GM18861 (cell line): ENCODE results near the gene AKAP10.
"Not testable (repeated sequence)": the region's sequence is repeated elsewhere in the genome, so short reads cannot be mapped to it uniquely, and the experiment has no call there.

ENCODE experiments used
- ATAC-seq: cut with Tn5 transposase; IDR thresholded peaks from one replicate; pipeline ENCODE4 v1.9.1; 2021; ENCODE audit not compliant: unreplicated experiment

AKAP10 gene

GRCh38 chr17:19935169-19935568 lies 42.5 kb downstream of the AKAP10 start:
- ATAC-seq = no peak

- no peak for ATAC-seq
Measured at GRCh38 chr17:19933628-19934027, 44.0 kb downstream of the AKAP10 start.

DNA sequence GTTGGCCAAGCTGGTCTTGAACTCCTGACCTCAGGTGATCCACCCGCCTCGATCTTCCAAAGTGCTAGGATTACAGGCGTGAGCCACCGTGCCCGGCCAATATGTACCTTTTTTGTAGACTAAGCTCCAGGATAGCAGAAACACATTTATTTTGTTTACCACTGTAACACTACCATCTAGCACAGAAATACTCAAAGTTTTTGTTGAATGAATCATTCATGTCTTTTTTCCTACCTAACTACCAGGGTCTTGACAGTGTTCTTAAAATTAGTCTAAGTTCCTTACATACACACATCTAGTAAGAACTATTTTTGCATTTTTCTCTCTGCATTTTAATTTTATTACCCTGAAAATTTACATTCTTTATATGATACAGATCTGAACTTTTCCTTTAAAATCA lies 44.4 kb downstream of the AKAP10 start:
- no peak for ATAC-seq

DNA sequence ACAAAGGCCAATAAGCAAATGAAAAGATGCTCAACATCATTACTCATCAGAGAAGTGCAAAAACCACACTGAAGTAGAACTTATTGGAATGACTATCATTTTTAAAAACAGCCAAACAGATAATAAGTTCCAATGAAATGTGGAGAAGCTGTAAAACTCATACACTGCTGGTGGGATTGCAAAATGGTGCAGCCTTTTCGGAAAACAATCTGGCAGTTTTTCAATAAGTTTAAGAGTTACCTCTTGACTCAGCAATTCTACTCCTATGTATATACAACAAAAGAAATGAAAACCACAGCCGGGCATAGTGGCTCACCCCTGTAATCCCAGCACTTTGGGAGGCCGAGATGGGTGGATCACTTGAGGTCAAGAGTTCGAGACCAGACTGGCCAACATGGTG lies 49.3 kb downstream of the AKAP10 start:
- no peak for ATAC-seq

- no peak for ATAC-seq
Measured at GRCh38 chr17:19915245-19915978, 62.2 kb downstream of the AKAP10 start.

GRCh38 chr17:19911033-19911432 lies 66.6 kb downstream of the AKAP10 start:
- no peak for ATAC-seq

GRCh38 chr17:19909139-19909538 lies 68.5 kb downstream of the AKAP10 start:
- no peak for ATAC-seq

DNA sequence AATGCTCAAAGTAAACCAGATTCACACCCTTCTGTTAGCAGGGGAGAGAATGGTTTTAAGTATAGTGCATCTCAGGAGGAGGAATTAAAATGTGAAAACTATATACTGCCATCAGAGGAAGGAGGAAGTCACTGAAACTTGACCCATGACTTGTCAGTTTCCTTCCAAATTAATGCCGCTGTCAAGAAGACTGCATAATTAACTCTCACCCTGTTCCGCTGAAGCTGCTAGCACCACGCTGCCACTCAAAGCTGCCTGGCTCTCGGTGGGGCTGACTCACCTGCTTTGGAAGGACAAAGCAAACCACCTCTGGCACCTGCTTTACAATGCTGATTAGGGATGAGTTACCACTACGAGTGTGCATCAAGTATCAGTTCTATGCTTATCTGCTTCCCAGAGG lies 72.1 kb downstream of the AKAP10 start:
- no peak for ATAC-seq

GRCh38 chr17:19904924-19905323 lies 72.7 kb downstream of the AKAP10 start:
- no peak for ATAC-seq

DNA sequence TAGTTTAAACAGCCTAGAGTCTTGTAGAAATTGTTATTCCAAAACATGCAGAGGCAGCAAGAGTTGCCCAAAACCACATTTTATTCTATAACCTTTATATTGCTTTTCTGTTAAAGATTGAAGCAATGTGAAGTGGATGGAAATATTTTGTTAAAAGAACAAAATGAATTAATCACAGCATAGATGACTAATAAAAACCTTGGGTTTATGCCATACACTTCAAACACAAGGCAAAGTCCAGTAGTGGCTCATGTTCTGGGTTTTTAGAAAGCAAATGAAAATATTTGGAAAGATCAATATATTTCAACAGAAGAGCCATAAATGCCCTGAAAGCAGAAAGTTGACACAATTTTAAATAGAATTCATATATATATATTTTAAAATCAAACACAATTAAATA lies 73.2 kb downstream of the AKAP10 start:
- no peak for ATAC-seq

DNA sequence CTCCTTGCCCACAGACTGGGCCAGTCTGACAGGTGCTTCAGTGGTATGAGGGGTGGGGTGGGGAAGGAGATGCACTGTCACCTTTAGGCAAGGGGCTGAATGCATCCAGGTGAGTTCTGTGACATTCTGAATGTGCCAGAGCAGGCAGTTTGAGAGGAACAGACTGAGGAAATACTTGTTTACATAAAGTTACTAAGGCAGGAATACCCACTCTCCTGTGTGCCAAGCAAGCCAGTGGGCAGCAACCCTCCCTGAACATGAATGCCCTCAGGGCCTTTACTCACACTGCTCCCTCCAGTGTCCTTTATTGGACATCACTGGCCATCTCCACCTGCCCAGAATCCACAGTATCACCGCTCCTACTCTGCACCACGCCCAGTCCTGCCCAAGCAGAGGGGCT lies 76.8 kb downstream of the AKAP10 start:
- no peak for ATAC-seq

DNA sequence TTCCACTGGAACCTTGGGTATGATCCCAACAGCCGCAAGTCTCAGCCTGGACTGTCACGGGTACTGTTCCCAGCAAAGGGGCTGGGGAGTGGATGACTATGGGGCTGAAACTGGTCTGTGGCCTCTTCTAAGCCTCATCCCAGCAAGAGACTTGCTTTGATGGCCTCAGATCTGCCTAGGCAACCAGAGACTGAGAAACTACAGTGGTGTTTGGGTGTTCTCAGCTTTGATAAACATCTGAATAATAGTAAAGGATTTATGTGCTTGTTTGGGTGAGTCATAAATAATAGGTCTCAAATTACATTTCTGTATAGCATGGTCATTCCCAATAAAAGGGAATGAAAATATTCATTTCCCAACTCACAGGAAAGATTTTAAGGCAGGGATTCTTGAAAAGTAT lies 79.7 kb downstream of the AKAP10 start:
- no peak for ATAC-seq

- ATAC-seq = no peak
Measured at GRCh38 chr17:19897090-19897837, 80.4 kb downstream of the AKAP10 start.

DNA sequence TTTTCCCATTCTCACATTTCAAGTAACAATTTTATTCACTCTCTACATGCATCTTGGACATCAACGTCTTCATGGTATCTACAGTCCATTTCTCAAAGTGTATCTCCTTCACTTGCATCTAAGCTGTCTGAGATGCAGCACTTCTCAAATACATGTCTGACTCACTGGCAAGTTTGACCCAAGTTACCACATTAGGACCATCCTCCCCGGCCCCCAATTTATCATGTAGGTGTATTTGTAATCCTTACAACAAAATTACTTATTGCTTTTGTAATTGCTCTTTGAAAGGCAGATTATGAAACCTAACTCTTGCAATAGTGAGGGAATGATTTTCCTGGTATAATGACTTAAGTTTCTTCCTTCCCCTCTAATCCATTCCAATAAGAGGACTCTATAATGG lies 80.9 kb downstream of the AKAP10 start:
- no peak for ATAC-seq

- not testable (repeated sequence) for ATAC-seq
Measured at GRCh38 chr17:19890554-19890953, 87.1 kb downstream of the AKAP10 start.

- not testable (repeated sequence) for ATAC-seq
Measured at GRCh38 chr17:19890001-19890400, 87.6 kb downstream of the AKAP10 start.

DNA sequence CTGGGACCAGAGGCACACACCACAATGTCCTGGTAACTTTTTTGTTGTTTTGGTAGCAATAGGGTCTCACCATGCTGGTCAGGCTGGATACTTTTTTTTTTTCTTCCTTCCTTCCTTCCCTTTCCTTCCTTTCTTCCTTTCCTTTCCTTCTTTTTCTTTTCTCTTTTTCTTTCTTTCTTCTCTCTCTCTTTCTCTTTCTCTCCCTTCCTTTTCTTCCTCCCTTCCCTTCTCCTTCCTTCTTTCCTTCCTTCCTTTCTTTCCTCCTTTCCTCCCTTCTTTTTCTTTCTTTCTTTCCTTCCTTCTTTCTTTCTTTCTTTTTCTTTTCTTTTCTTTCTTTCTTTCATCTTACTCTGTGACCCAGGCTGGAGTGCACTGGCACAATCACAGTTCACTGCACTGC lies 91.5 kb downstream of the AKAP10 start:
- no peak for ATAC-seq

DNA sequence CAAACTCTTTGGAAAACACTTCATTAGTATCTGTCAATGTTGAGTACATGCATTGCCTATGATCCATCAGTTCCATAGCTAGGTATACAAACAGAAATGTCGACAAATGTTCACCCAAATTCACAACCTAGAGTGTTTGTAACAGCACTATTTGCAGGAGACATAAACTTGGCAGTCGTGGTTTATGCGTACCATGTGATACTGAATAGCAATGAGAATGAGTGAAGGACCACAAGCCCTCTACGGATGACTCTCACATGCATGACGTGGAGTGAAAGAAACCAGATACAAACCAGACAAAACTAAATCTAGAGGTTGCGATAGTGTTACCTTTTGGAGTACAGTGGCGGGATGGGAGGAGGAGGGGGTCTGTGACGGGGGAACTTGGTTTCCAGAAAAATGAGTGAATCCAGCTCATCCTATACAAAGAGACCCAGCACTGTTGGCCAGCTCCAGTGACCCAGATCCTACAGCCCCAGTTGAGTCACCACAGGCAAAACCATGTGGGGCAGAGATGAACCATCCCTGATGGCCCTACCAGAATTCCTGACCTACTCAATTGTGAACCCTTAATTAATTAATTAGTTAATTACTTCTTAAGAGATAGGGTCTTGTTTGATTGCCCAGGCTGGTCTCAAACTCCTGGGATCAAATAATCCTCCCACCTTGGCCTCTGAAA lies 94.0 kb downstream of the AKAP10 start:
- ATAC-seq = no peak

GRCh38 chr17:19880393-19880792 lies 97.2 kb downstream of the AKAP10 start:
- no peak for ATAC-seq

DNA sequence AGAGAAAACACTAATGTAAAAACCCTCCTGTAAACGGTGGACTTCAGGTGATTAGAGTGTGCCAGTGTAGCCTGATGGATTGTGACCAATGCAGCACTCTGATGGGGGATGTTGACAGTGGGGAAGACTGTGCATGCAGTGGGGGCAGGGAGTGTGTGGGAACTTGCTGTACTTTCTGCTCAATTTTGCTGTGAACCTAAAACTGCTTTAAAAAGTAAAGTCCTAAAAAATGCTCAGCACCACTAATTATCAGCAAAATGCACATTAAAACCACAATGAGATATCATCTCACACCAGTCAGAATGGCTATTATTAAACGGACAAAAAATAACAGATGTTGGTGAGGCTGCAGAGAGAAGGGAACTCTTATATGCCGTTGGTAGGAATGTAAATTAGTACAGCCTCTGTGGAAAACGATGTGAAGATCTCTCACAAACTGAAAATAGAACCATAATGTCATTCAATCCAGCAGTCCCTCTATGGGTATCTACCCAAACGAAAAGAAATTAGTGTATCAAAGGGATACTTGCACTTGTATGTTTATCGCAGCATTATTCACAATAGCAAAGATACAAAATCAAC lies 100.2 kb downstream of the AKAP10 start:
- ATAC-seq = no peak

DNA sequence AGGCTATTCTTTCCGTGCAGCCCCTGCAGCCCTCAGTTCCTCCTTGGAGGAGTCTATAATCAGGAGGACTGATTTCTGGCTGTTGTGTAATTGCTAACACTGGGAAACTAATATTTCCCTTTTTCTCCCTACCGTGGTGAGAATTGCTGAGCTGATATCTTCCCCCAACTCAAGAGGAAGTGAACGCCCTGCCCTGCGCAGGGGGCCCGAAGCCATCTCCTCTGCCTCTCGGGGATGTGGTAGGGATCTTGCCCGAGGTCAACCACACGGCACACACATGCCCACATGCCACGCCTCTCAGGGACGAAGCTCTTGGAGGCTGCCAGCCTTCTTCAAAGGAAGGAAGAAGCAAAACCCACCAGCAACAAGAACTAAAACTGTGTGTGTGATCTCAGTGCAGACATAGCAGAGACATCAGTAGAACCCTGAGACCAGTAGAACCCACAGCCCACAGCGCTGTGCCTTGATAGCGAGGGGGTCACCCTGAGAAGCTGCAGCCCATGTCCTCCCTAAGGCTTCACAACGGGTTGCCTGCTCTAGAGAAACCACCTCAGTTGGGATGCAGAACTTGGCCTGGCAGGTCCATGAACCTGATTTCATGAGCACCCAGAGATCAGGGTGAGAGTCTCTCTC lies 101.0 kb downstream of the AKAP10 start:
- ATAC-seq = no peak
